ENCODE results near the gene ZNF296.
A peak's percentile ranks its signal among the peaks of the same experiment; 100 is the strongest.

The ZNF296 gene

GRCh38 chr19:45047188-45047797, 29.0 kb downstream of the ZNF296 start:
- no peak overlapping the region for H3K9ac ChIP-seq (ENCODE audit: low read length in 5 of 5)
- H3K36me3 ChIP-seq (ENCODE audit: control insufficient read depth in 5 of 5, insufficient read depth in 5 of 5, low read length in 5 of 5), result peaks cover 0 to 60% (median 36%) of the 10 kb centered on the region in 5 donors
- no peak overlapping the region for H3K27ac ChIP-seq (ENCODE audit: low read depth, low read length)
- H3K9me3 ChIP-seq (ENCODE audit: control insufficient read depth in 5 of 5, low read length in 5 of 5), result no peaks in the 10 kb centered on the region
- H3K4me1 ChIP-seq (ENCODE audit: control insufficient read depth in 5 of 5, insufficient read depth in 5 of 5, low read length in 5 of 5), result peaks cover 4 to 35% (median 19%) of the 10 kb centered on the region in 5 donors
- H3K27me3 ChIP-seq (ENCODE audit: control insufficient read depth in 5 of 5, insufficient read depth in 4 of 5, low read length in 5 of 5), result no peaks in the 10 kb centered on the region
- no peak overlapping the region for H3K4me3 ChIP-seq (ENCODE audit: low read depth in 1 of 5, low read length in 5 of 5)

GRCh38 chr19:45046355-45046754, 29.9 kb downstream of the ZNF296 start:
- peaks cover 4 to 36% (median 14%) of the 10 kb centered on the region in 5 donors for H3K4me1 ChIP-seq (ENCODE audit: control insufficient read depth in 5 of 5, insufficient read depth in 5 of 5, low read length in 5 of 5)
- peaks cover 0 to 61% (median 38%) of the 10 kb centered on the region in 5 donors for H3K36me3 ChIP-seq (ENCODE audit: control insufficient read depth in 5 of 5, insufficient read depth in 5 of 5, low read length in 5 of 5)
- H3K27me3 ChIP-seq (ENCODE audit: control insufficient read depth in 5 of 5, insufficient read depth in 4 of 5, low read length in 5 of 5), result no peaks in the 10 kb centered on the region
- no peaks in the 10 kb centered on the region for H3K9me3 ChIP-seq (ENCODE audit: control insufficient read depth in 5 of 5, low read length in 5 of 5)
- no peak overlapping the region for H3K4me3 ChIP-seq (ENCODE audit: low read depth in 1 of 5, low read length in 5 of 5)
- H3K27ac ChIP-seq (ENCODE audit: low read depth, low read length), result no peak overlapping the region
- H3K9ac ChIP-seq (ENCODE audit: low read length in 5 of 5), result peak overlapping the region in 1 of 5 donors; percentile 0

- peak overlapping the region in 1 of 5 donors; percentile 0 for H3K9ac ChIP-seq (ENCODE audit: low read length in 5 of 5)
- no peaks in the 10 kb centered on the region for H3K9me3 ChIP-seq (ENCODE audit: control insufficient read depth in 5 of 5, low read length in 5 of 5)
- no peaks in the 10 kb centered on the region for H3K27me3 ChIP-seq (ENCODE audit: control insufficient read depth in 5 of 5, insufficient read depth in 4 of 5, low read length in 5 of 5)
- no peak overlapping the region for H3K4me3 ChIP-seq (ENCODE audit: low read depth in 1 of 5, low read length in 5 of 5)
- H3K27ac ChIP-seq (ENCODE audit: low read depth, low read length), result no peak overlapping the region
- peaks cover 4 to 41% (median 15%) of the 10 kb centered on the region in 5 donors for H3K4me1 ChIP-seq (ENCODE audit: control insufficient read depth in 5 of 5, insufficient read depth in 5 of 5, low read length in 5 of 5)
- H3K36me3 ChIP-seq (ENCODE audit: control insufficient read depth in 5 of 5, insufficient read depth in 5 of 5, low read length in 5 of 5), result peaks cover 0 to 64% (median 42%) of the 10 kb centered on the region in 5 donors
These were observed 30.5 kb downstream of the ZNF296 start for GRCh38 chr19:45045671-45046353.

- no peaks in the 10 kb centered on the region for H3K27me3 ChIP-seq (ENCODE audit: control insufficient read depth in 5 of 5, insufficient read depth in 4 of 5, low read length in 5 of 5)
- no peaks in the 10 kb centered on the region for H3K9me3 ChIP-seq (ENCODE audit: control insufficient read depth in 5 of 5, low read length in 5 of 5)
- H3K27ac ChIP-seq (ENCODE audit: low read depth, low read length), result no peak overlapping the region
- H3K4me3 ChIP-seq (ENCODE audit: low read depth in 1 of 5, low read length in 5 of 5), result no peak overlapping the region
- peaks cover 11 to 47% (median 29%) of the 10 kb centered on the region in 5 donors for H3K4me1 ChIP-seq (ENCODE audit: control insufficient read depth in 5 of 5, insufficient read depth in 5 of 5, low read length in 5 of 5)
- H3K36me3 ChIP-seq (ENCODE audit: control insufficient read depth in 5 of 5, insufficient read depth in 5 of 5, low read length in 5 of 5), result peaks cover 0 to 71% (median 46%) of the 10 kb centered on the region in 5 donors
- peak overlapping the region in 3 of 5 donors; percentile 8 to 41 (median 11) for H3K9ac ChIP-seq (ENCODE audit: low read length in 5 of 5)
These were observed 35.2 kb downstream of the ZNF296 start for GRCh38 chr19:45041125-45041524.

- peak overlapping the region; percentile 22 to 99 (median 95) for H3K9ac ChIP-seq (ENCODE audit: low read length in 5 of 5)
- peaks cover 0 to 5% (median 4%) of the 10 kb centered on the region in 5 donors for H3K9me3 ChIP-seq (ENCODE audit: control insufficient read depth in 5 of 5, low read length in 5 of 5)
- peak overlapping the region; percentile 98 for H3K27ac ChIP-seq (ENCODE audit: low read depth, low read length)
- peaks cover 11 to 38% (median 22%) of the 10 kb centered on the region in 5 donors for H3K4me1 ChIP-seq (ENCODE audit: control insufficient read depth in 5 of 5, insufficient read depth in 5 of 5, low read length in 5 of 5)
- H3K36me3 ChIP-seq (ENCODE audit: control insufficient read depth in 5 of 5, insufficient read depth in 5 of 5, low read length in 5 of 5), result peaks cover 0 to 69% (median 46%) of the 10 kb centered on the region in 5 donors
- no peaks in the 10 kb centered on the region for H3K27me3 ChIP-seq (ENCODE audit: control insufficient read depth in 5 of 5, insufficient read depth in 4 of 5, low read length in 5 of 5)
- peak overlapping the region; percentile 83 to 94 (median 87) for H3K4me3 ChIP-seq (ENCODE audit: low read depth in 1 of 5, low read length in 5 of 5)
These were observed 36.1 kb downstream of the ZNF296 start for GRCh38 chr19:45040059-45040771.

GRCh38 chr19:45038931-45039893, 37.1 kb downstream of the ZNF296 start, which contains the start of gene CLASRP:
TSS of gene CLASRP (plus strand) at chr19:45039045. CDS start at chr19:45040213, 1,168 bp downstream.
- H3K27ac ChIP-seq (ENCODE audit: low read depth, low read length), result peak within 1 kb of the TSS; percentile 98
- H3K9ac ChIP-seq (ENCODE audit: low read length in 5 of 5), result peak within 1 kb of the TSS; percentile 63 to 99 (median 95)
- peaks cover 0 to 69% (median 45%) of the 10 kb centered on the region in 5 donors for H3K36me3 ChIP-seq (ENCODE audit: control insufficient read depth in 5 of 5, insufficient read depth in 5 of 5, low read length in 5 of 5)
- peak within 1 kb of the TSS; percentile 83 to 94 (median 87) for H3K4me3 ChIP-seq (ENCODE audit: low read depth in 1 of 5, low read length in 5 of 5)
- H3K9me3 ChIP-seq (ENCODE audit: control insufficient read depth in 5 of 5, low read length in 5 of 5), result peaks cover 0 to 5% (median 4%) of the 10 kb centered on the region in 5 donors
- no peaks in the 10 kb centered on the region for H3K27me3 ChIP-seq (ENCODE audit: control insufficient read depth in 5 of 5, insufficient read depth in 4 of 5, low read length in 5 of 5)
- H3K4me1 ChIP-seq (ENCODE audit: control insufficient read depth in 5 of 5, insufficient read depth in 5 of 5, low read length in 5 of 5), result peaks cover 11 to 35% (median 22%) of the 10 kb centered on the region in 5 donors

GRCh38 chr19:45037393-45038169, 38.7 kb downstream of the ZNF296 start:
- H3K9ac ChIP-seq (ENCODE audit: low read length in 5 of 5), result no peak overlapping the region
- peaks cover 0 to 67% (median 43%) of the 10 kb centered on the region in 5 donors for H3K36me3 ChIP-seq (ENCODE audit: control insufficient read depth in 5 of 5, insufficient read depth in 5 of 5, low read length in 5 of 5)

GRCh38 chr19:45035755-45036154, 40.5 kb downstream of the ZNF296 start:
- Histone ChIP-seq H3K4me3 (ENCODE audit: low read depth in 1 of 5, low read length in 5 of 5) (no peak overlapping the region), H3K27me3 (ENCODE audit: control insufficient read depth in 5 of 5, insufficient read depth in 4 of 5, low read length in 5 of 5) (no peaks in the 10 kb centered on the region), H3K36me3 (ENCODE audit: control insufficient read depth in 5 of 5, insufficient read depth in 5 of 5, low read length in 5 of 5) (peaks cover 0 to 66% (median 39%) of the 10 kb centered on the region in 5 donors), H3K27ac (ENCODE audit: low read depth, low read length) (no peak overlapping the region), H3K9me3 (ENCODE audit: control insufficient read depth in 5 of 5, low read length in 5 of 5) (peaks cover 0 to 5% (median 4%) of the 10 kb centered on the region in 5 donors), H3K9ac (ENCODE audit: low read length in 5 of 5) (no peak overlapping the region), H3K4me1 (ENCODE audit: control insufficient read depth in 5 of 5, insufficient read depth in 5 of 5, low read length in 5 of 5) (peaks cover 11 to 23% (median 20%) of the 10 kb centered on the region in 5 donors)

More at GRCh38 chr19:45037393-45038169, 38.7 kb downstream of the ZNF296 start:
- no peak overlapping the region for H3K4me3 ChIP-seq (ENCODE audit: low read depth in 1 of 5, low read length in 5 of 5)
- H3K9me3 ChIP-seq (ENCODE audit: control insufficient read depth in 5 of 5, low read length in 5 of 5), result peaks cover 0 to 5% (median 4%) of the 10 kb centered on the region in 5 donors
- H3K27ac ChIP-seq (ENCODE audit: low read depth, low read length), result no peak overlapping the region
- H3K4me1 ChIP-seq (ENCODE audit: control insufficient read depth in 5 of 5, insufficient read depth in 5 of 5, low read length in 5 of 5), result peaks cover 11 to 35% (median 22%) of the 10 kb centered on the region in 5 donors
- no peaks in the 10 kb centered on the region for H3K27me3 ChIP-seq (ENCODE audit: control insufficient read depth in 5 of 5, insufficient read depth in 4 of 5, low read length in 5 of 5)
